ENCODE results near the gene CCDC102A.

Gene CCDC102A

GRCh38 chr16:57469046-57469445, 67.3 kb downstream of the CCDC102A start:
- TF ChIP-seq CTCF (IDR thresholded peaks at IDR 0.05; ENCODE audit: extremely low read depth, insufficient read depth, missing control alignments): no peak
- no peak for DNase-seq (ENCODE audit: low spot score)
- in situ Hi-C loops (cut with MboI; ENCODE audit: low pct_unique_long_range_greater_than_20kb, low sequenced_read_pairs, unreplicated experiment): no loop called here

DNA sequence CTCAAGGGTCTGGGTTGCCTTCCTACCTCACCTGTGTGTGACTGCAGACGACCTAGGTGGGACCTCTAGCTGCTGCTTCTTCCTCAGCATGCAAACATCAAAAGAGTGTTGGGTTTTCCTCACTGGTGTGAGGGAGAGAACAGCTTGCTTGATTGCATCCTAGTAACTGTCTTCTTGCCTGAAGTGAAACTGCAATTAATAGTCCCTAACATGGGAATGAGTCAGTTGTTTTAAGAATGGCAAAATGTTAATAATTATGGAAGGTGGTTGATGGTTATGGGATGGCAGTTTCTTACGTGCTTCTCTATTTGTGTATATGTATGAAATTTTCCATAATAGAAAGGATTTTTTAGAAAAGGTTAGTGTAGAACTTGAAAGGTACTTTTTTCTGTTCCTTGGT, 68.0 kb downstream of the CCDC102A start:
- DNase-seq (ENCODE audit: low spot score): no peak
- TF ChIP-seq CTCF (IDR thresholded peaks at IDR 0.05; ENCODE audit: extremely low read depth, insufficient read depth, missing control alignments): no peak
- in situ Hi-C loops (cut with MboI; ENCODE audit: low pct_unique_long_range_greater_than_20kb, low sequenced_read_pairs, unreplicated experiment): no loop called here

DNA sequence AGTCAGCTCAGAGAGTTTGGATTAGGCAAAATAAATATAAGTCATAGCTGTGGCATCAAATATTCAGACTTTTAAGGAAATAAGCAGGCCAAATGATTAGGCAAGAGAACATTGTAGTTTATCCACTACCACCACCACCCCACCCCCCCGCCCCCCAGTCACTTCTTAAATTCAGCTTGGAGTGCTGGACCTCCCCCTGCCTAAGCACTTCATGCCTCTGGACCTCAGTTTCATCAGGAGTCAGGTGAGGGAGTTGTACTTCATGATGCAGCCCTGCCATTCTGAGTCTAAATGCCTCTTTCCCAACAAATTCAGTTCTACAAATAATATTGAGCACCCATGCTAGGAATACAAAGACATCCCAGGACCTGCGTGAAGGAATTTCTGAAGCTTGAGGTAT, 71.8 kb downstream of the CCDC102A start:
- DNase-seq (ENCODE audit: low spot score): no peak
- in situ Hi-C loops (cut with MboI; ENCODE audit: low pct_unique_long_range_greater_than_20kb, low sequenced_read_pairs, unreplicated experiment): no loop called here
- TF ChIP-seq CTCF (IDR thresholded peaks at IDR 0.05; ENCODE audit: extremely low read depth, insufficient read depth, missing control alignments): no peak

GRCh38 chr16:57462978-57463362, 73.4 kb downstream of the CCDC102A start:
- TF ChIP-seq CTCF (IDR thresholded peaks at IDR 0.05; ENCODE audit: extremely low read depth, insufficient read depth, missing control alignments): no peak
- peak; percentile 34 for DNase-seq (ENCODE audit: low spot score)
- in situ Hi-C loops (cut with MboI; ENCODE audit: low pct_unique_long_range_greater_than_20kb, low sequenced_read_pairs, unreplicated experiment): no loop called here

GRCh38 chr16:57462209-57462977, 74.0 kb downstream of the CCDC102A start, which contains the start of gene POLR2C:
Gene POLR2C, plus strand, starts transcription at chr16:57462679. Its CDS starts 46 bp downstream, at chr16:57462725.
- peak; percentile 99 for TF ChIP-seq CTCF (IDR thresholded peaks at IDR 0.05; ENCODE audit: extremely low read depth, insufficient read depth, missing control alignments)
- in situ Hi-C loops (cut with MboI; ENCODE audit: low pct_unique_long_range_greater_than_20kb, low sequenced_read_pairs, unreplicated experiment): no loop called here
- DNase-seq (ENCODE audit: low spot score): peak; percentile 92
